ENCODE measurements around the gene IFI16. TPM values are rescaled to one million over a fixed set of nuclear protein-coding genes. Genes with fewer than 3 reads are reported as not detected.

Gene IFI16
- total and polyA plus RNA-seq, 2 of the 4 experiments (the other 2 are of a cell fraction): 45.0 to 65.3 TPM

DNA sequence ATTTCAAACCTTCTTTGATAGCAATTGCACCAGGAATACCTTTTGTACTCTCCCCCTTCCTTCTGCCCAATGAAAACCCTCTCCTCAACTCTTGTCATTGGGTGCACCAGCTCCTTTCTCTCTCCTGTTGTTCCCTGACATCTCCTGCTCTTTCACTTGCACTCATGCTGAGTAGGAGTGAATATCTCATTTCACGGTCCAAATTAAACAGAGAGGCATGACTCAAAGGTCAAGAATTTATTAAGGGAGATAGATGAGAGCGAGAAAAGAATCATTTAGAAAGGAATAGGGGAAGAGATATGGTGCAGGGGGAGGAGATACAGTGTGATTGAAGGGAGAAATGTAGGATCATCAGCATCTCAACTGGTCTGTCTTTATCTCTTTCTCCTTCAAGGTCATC, 44.7 kb downstream of the IFI16 start:
- H2AFZ ChIP-seq (replicated peaks; ENCODE audit: low read length, poor library complexity): no peak overlapping the region
- H3K9ac ChIP-seq (ENCODE audit: low read depth, low read length): no peak overlapping the region
- H2BK15ac ChIP-seq (ENCODE audit: low read depth, low read length): no peak overlapping the region
- H3K14ac ChIP-seq (replicated peaks; ENCODE audit: low read depth, low read length): peak overlapping the region; percentile 52; the same call in 1 of the 2 replicates
- no peak overlapping the region for H3K23ac ChIP-seq (ENCODE audit: low read depth, low read length)
- CTCF ChIA-PET: no interaction called here
- no peak for TF ChIP-seq RCOR1 (IDR thresholded peaks at IDR 0.05; ENCODE audit: insufficient replicate concordance, low read length)
- TF ChIP-seq, protein P1, sequence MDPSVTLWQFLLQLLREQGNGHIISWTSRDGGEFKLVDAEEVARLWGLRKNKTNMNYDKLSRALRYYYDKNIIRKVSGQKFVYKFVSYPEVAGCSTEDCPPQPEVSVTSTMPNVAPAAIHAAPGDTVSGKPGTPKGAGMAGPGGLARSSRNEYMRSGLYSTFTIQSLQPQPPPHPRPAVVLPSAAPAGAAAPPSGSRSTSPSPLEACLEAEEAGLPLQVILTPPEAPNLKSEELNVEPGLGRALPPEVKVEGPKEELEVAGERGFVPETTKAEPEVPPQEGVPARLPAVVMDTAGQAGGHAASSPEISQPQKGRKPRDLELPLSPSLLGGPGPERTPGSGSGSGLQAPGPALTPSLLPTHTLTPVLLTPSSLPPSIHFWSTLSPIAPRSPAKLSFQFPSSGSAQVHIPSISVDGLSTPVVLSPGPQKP (IDR thresholded peaks at IDR 0.05; ENCODE audit: borderline replicate concordance, low read depth, low read length): no peak
- TF ChIP-seq RAD21 (IDR thresholded peaks at IDR 0.05; ENCODE audit: low read length): no peak
- no peak for TF ChIP-seq MXI1 (IDR thresholded peaks at IDR 0.05; ENCODE audit: borderline replicate concordance, low read depth, low read length)
- no peak for TF ChIP-seq BHLHE40 (IDR thresholded peaks at IDR 0.05; ENCODE audit: low read depth, low read length)
- peak overlapping the region; percentile 13 for H2BK5ac ChIP-seq (ENCODE audit: low read depth, low read length, poor library complexity, severe bottlenecking)
- H2AK5ac ChIP-seq (ENCODE audit: low read depth, low read length): no peak overlapping the region
- dilution Hi-C loops (cut with HindIII; ENCODE audit: low sequenced_read_pairs, unreplicated experiment) (no loop called here), in situ Hi-C loops (cut with MboI; ENCODE audit: low sequenced_read_pairs) (no loop called here), intact Hi-C loops (cut with micrococcal nuclease) (loop anchor here (1.0 to 5.0 kb wide), 2 partner anchors 14 to 37 kb away; no protein-coding TSS in a partner anchor)
- H3K9me3 ChIP-seq (ENCODE audit: control insufficient read depth, insufficient read depth, low read length): no peaks in the 10 kb centered on the region
- H3K79me1 ChIP-seq (ENCODE audit: low read depth in 1 of 2, low read length in 2 of 2): no peaks in the 10 kb centered on the region; a peak in 1 of 4 replicates
- DNase-seq (peak; percentile 25), ATAC-seq (ENCODE audit: low read depth) (peak; percentile 79)
- H4K20me1 ChIP-seq (ENCODE audit: insufficient read depth, low read length): no peaks in the 10 kb centered on the region
- no peak overlapping the region for H3K56ac ChIP-seq (ENCODE audit: extremely low read depth, insufficient read depth, low read length)
- no peak overlapping the region for H3K27ac ChIP-seq (ENCODE audit: insufficient read depth, low read length)
- H2BK20ac ChIP-seq (ENCODE audit: low read depth, low read length): no peak overlapping the region
- no peak overlapping the region for H3K18ac ChIP-seq (ENCODE audit: low read depth, low read length)
- H4K8ac ChIP-seq (ENCODE audit: low read depth in 2 of 2, low read length in 2 of 2): no peak overlapping the region
- H4K91ac ChIP-seq (ENCODE audit: insufficient read depth, low read depth, low read length): no peak overlapping the region
- H3K4me1 ChIP-seq (ENCODE audit: control insufficient read depth, insufficient read depth, low read length): peaks cover 9% of the 10 kb centered on the region
- H4K5ac ChIP-seq (ENCODE audit: low read depth, low read length): no peak overlapping the region
- H3K4ac ChIP-seq (ENCODE audit: low read depth, low read length): no peak overlapping the region
- H2BK120ac ChIP-seq (ENCODE audit: low read depth, low read length): no peak overlapping the region
- no CpG with 5 or more reads among the region's 2 CpGs for WGBS, 2 experiments (ENCODE audit: extremely low coverage in 2 of 2, insufficient read length in 1 of 2)
- POLR2A ChIA-PET (ENCODE audit: unreplicated experiment): no interaction called here
- BruUV-seq (replicated peaks): no TSS peak
- H3K27me3 ChIP-seq (ENCODE audit: control insufficient read depth, insufficient read depth, low read length): no peaks in the 10 kb centered on the region
- H2AK9ac ChIP-seq (replicated peaks; ENCODE audit: low read depth, low read length, poor library complexity): no peak overlapping the region
- no peak overlapping the region for H3K4me3 ChIP-seq (ENCODE audit: insufficient read depth, low read depth, low read length)
- H3K4me2 ChIP-seq (ENCODE audit: low read depth, low read length): peak overlapping the region; percentile 59; the same call in 1 of the 2 replicates
- 0 out of 2 replicates have a peak, but pooled peaks cover 6% of the 10 kb centered on the region for H3K9me1 ChIP-seq (ENCODE audit: insufficient read depth, low read length)
- H3K36me3 ChIP-seq (ENCODE audit: control insufficient read depth, insufficient read depth, low read length): peaks cover 35% of the 10 kb centered on the region
